SJSA1 (cell line): ENCODE results near the gene POP7. TPM values are rescaled to one million over a fixed set of nuclear protein-coding genes. Genes with fewer than 3 reads are reported as not detected.
"Not testable (repeated sequence)": the region's sequence is repeated elsewhere in the genome, so short reads cannot be mapped to it uniquely, and the experiment has no call there.

Experiments used
- DNase-seq, 2 experiments: peaks; one replicate each; pipeline ENCODE4 v3.0.0-alpha.2; 2015 to 2020; ENCODE audit warnings: low spot score in 2 of 2, low read depth in 1 of 2
- H3K27ac ChIP-seq: fragments of 250-450 bp; sonication (Bioruptor Pico); 2 replicates; pipeline ENCODE4 v1.5.1; 2020; ENCODE audit warnings: mild to moderate bottlenecking, moderate library complexity
- H3K27me3 ChIP-seq: fragments of 250-450 bp; sonication (Bioruptor Pico); replicated peaks from 2 replicates; pipeline ENCODE4 v1.5.1; 2020; ENCODE audit warnings: mild to moderate bottlenecking, moderate library complexity
- H3K36me3 ChIP-seq: fragments of 250-450 bp; sonication (Bioruptor Pico); 2 replicates; pipeline ENCODE4 v1.5.1; 2020; ENCODE audit warnings: mild to moderate bottlenecking
- H3K4me1 ChIP-seq: fragments of 250-450 bp; sonication (Bioruptor Pico); replicated peaks from 2 replicates; pipeline ENCODE4 v1.6.1; 2021; ENCODE audit warnings: mild to moderate bottlenecking
- H3K4me3 ChIP-seq: fragments of 250-450 bp; sonication (Bioruptor Pico); 2 replicates; pipeline ENCODE4 v1.5.1; 2020; ENCODE audit warnings: mild to moderate bottlenecking
- H3K9me3 ChIP-seq: fragments of 250-450 bp; sonication (Bioruptor Pico); replicated peaks from 2 replicates; pipeline ENCODE4 v1.5.1; 2020; ENCODE audit warnings: mild to moderate bottlenecking
- total RNA-seq: library from RNA; depleted of rRNA; stranded (reverse); fragments of >200 nt; shearing (Covaris generic); gene quantifications from 2 replicates; pipeline ENCODE4 v1.2.3, GENCODE V29; 2014

POP7 gene
- total RNA-seq, 1 experiment from 2014 or later = 56.0 TPM

GRCh38 chr7:100717073-100717472 is 11.2 kb downstream of the POP7 start:
- H3K9me3 ChIP-seq, H3K4me1 ChIP-seq, H3K36me3 ChIP-seq, DNase-seq, H3K27ac ChIP-seq, H3K4me3 ChIP-seq: not testable (repeated sequence)
- H3K27me3 ChIP-seq = peaks cover 14% of the 10 kb centered on the region

GRCh38 chr7:100719523-100720278 is 13.8 kb downstream of the POP7 start:
- H3K4me1 ChIP-seq = no peaks in the 10 kb centered on the region
- H3K27me3 ChIP-seq = peaks cover 14% of the 10 kb centered on the region
- peak in 1 of 2 experiments; percentile 19 for DNase-seq
- no peak overlapping the region for H3K4me3 ChIP-seq
- no peak overlapping the region for H3K27ac ChIP-seq
- no peaks in the 10 kb centered on the region for H3K36me3 ChIP-seq
- peaks cover 6% of the 10 kb centered on the region for H3K9me3 ChIP-seq

GRCh38 chr7:100720279-100720670 is 14.4 kb downstream of the POP7 start, which contains the start of gene EPO:
TSS of gene EPO (plus strand) at chr7:100720468. CDS start at chr7:100720981, 513 bp downstream.
- DNase-seq = no peak
- Histone ChIP-seq H3K27me3 (peaks cover 14% of the 10 kb centered on the region), H3K4me1 (peaks cover 2% of the 10 kb centered on the region), H3K4me3 (no peak within 1 kb of the TSS), H3K36me3 (no peaks in the 10 kb centered on the region), H3K9me3 (peaks cover 7% of the 10 kb centered on the region), H3K27ac (no peak within 1 kb of the TSS)

- Histone ChIP-seq H3K27me3 (peaks cover 14% of the 10 kb centered on the region), H3K9me3 (peaks cover 9% of the 10 kb centered on the region), H3K27ac (no peak overlapping the region), H3K4me3 (no peak overlapping the region), H3K36me3 (no peaks in the 10 kb centered on the region), H3K4me1 (peaks cover 7% of the 10 kb centered on the region)
- no peak for DNase-seq
Measured at GRCh38 chr7:100720671-100721504, 15.0 kb downstream of the POP7 start.

- H3K27me3 ChIP-seq = peaks cover 14% of the 10 kb centered on the region
- peaks cover 9% of the 10 kb centered on the region for H3K9me3 ChIP-seq
Measured at GRCh38 chr7:100721505-100721812, 15.5 kb downstream of the POP7 start.

GRCh38 chr7:100722480-100723212 is 16.7 kb downstream of the POP7 start:
- H3K27me3 ChIP-seq = peaks cover 14% of the 10 kb centered on the region

More at GRCh38 chr7:100721505-100721812, 15.5 kb downstream of the POP7 start:
- no peak overlapping the region for H3K27ac ChIP-seq
- no peak overlapping the region for H3K4me3 ChIP-seq
- H3K4me1 ChIP-seq = peaks cover 12% of the 10 kb centered on the region
- DNase-seq = no peak
- no peaks in the 10 kb centered on the region for H3K36me3 ChIP-seq

GRCh38 chr7:100723732-100724275 is 17.9 kb downstream of the POP7 start:
- H3K27me3 ChIP-seq = peaks cover 14% of the 10 kb centered on the region
- H3K4me3 ChIP-seq = no peak overlapping the region
- H3K36me3 ChIP-seq = no peaks in the 10 kb centered on the region
- peaks cover 9% of the 10 kb centered on the region for H3K9me3 ChIP-seq
- no peak overlapping the region for H3K27ac ChIP-seq
- no peak for DNase-seq
- peaks cover 24% of the 10 kb centered on the region for H3K4me1 ChIP-seq

More at GRCh38 chr7:100722480-100723212, 16.7 kb downstream of the POP7 start:
- Histone ChIP-seq H3K4me3 (no peak overlapping the region), H3K36me3 (no peaks in the 10 kb centered on the region), H3K27ac (no peak overlapping the region), H3K4me1 (peaks cover 24% of the 10 kb centered on the region), H3K9me3 (peaks cover 9% of the 10 kb centered on the region)
- no peak for DNase-seq

GRCh38 chr7:100724364-100724763 is 18.4 kb downstream of the POP7 start:
- H3K36me3 ChIP-seq, H3K4me3 ChIP-seq, DNase-seq, H3K27ac ChIP-seq, H3K9me3 ChIP-seq: not testable (repeated sequence)
- H3K27me3 ChIP-seq = peaks cover 14% of the 10 kb centered on the region
- H3K4me1 ChIP-seq = peaks cover 24% of the 10 kb centered on the region

- H3K4me1 ChIP-seq = peaks cover 24% of the 10 kb centered on the region
- no peaks in the 10 kb centered on the region for H3K27me3 ChIP-seq
- H3K9me3 ChIP-seq = 0 out of 2 replicates have a peak, but pooled peaks cover 3% of the 10 kb centered on the region
- H3K36me3 ChIP-seq = no peaks in the 10 kb centered on the region
- H3K27ac ChIP-seq = peak overlapping the region; percentile 22; the same call in 1 of the 2 replicates
- peak in 1 of 2 experiments; percentile 28 for DNase-seq
- no peak overlapping the region for H3K4me3 ChIP-seq
Measured at GRCh38 chr7:100726996-100727761, 21.3 kb downstream of the POP7 start.

GRCh38 chr7:100728196-100728595 is 22.3 kb downstream of the POP7 start:
- H3K4me1 ChIP-seq = peaks cover 24% of the 10 kb centered on the region
- H3K36me3 ChIP-seq = no peaks in the 10 kb centered on the region
- H3K27ac ChIP-seq = no peak overlapping the region
- H3K27me3 ChIP-seq = no peaks in the 10 kb centered on the region
- H3K4me3 ChIP-seq = no peak overlapping the region
- 0 out of 2 replicates have a peak, but pooled peaks cover 3% of the 10 kb centered on the region for H3K9me3 ChIP-seq
- DNase-seq = no peak

- Histone ChIP-seq H3K9me3 (0 out of 2 replicates have a peak, but pooled peaks cover 3% of the 10 kb centered on the region), H3K36me3 (no peaks in the 10 kb centered on the region), H3K27ac (no peak overlapping the region), H3K4me1 (peaks cover 22% of the 10 kb centered on the region), H3K27me3 (no peaks in the 10 kb centered on the region), H3K4me3 (no peak overlapping the region)
- no peak for DNase-seq
Measured at GRCh38 chr7:100730136-100730800, 24.3 kb downstream of the POP7 start.

GRCh38 chr7:100731937-100732636 is 26.2 kb downstream of the POP7 start:
- no peak for DNase-seq
- H3K36me3 ChIP-seq = no peaks in the 10 kb centered on the region
- H3K27me3 ChIP-seq = no peaks in the 10 kb centered on the region
- no peaks in the 10 kb centered on the region for H3K9me3 ChIP-seq
- H3K27ac ChIP-seq = no peak overlapping the region
- H3K4me3 ChIP-seq = no peak overlapping the region
- H3K4me1 ChIP-seq = peaks cover 6% of the 10 kb centered on the region
